Stimulated activated CD4-positive, alpha-beta T cell treated with anti-CD3 and anti-CD28 coated beads, Interleukin-4, amount 100 ng/mL, for 1 hour (primary cell): ENCODE data around the gene ANKRD66.
"Not testable (repeated sequence)": the region's sequence is repeated elsewhere in the genome, so short reads cannot be mapped to it uniquely, and the experiment has no call there.

Source experiments
- DNase-seq: peaks from one replicate; pipeline ENCODE4 v3.0.0-alpha.2; 2020

ANKRD66 gene

DNA sequence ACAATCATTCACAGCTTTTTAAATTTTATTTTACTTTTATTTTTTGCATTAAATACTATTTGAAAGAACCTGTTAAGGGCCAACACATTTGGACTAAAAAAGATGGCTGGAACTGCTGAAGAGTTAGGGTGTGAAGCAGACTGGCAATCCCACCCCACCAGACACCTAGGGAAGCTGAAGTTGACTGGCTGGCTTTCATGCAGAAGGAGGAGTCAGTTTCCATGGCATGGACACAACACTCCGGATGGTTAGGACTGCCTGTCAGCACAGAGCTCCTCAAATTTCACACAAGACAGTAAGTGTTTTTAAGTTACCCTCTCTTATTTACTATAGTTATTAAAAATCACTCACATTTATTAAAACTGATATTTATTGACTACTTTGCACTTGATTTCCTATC, at the start of gene ANKRD66:
Gene ANKRD66 (plus strand): TSS at position 238 of the 400 bp plus-strand sequence. CDS start 5,016 bp downstream, outside the sequence.
- DNase-seq = no peak

DNA sequence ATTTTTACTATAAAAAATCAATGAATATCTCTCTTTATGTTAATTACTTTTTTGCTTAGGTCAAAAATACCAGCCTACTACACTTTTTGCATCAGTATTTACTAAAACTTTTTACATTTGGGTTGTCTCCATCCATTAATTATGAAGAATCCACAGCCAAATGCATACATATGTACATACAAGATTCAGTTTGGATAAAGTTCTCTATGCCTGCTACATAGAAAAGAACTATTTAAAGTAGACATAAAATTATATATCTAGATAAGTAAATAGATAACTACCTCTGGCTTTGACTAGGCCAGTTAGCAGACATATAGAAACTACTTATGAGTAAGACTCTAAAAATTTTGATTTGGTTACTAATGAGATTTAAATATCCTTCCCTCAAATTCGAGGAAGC, 46.8 kb upstream of the ANKRD66 start:
- no peak for DNase-seq

DNA sequence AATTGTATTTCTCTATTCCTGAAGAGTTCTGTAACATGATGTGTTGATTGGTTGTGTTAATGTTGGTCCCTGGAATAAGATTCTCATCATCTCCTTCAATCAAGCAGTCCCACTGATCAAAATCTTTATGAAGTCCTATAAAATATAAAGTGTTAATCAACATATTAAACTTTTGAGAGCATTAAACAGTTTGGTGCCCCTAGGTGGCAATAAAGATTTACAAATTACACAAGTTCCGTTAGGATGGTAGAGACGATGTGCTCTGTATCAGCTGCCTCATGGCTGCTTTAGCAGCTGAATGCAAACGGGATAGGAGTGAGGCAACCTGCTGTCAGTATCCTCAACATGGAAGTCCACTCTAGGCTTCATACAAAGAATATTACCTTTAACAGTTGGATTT, 42.2 kb upstream of the ANKRD66 start:
- no peak for DNase-seq

DNA sequence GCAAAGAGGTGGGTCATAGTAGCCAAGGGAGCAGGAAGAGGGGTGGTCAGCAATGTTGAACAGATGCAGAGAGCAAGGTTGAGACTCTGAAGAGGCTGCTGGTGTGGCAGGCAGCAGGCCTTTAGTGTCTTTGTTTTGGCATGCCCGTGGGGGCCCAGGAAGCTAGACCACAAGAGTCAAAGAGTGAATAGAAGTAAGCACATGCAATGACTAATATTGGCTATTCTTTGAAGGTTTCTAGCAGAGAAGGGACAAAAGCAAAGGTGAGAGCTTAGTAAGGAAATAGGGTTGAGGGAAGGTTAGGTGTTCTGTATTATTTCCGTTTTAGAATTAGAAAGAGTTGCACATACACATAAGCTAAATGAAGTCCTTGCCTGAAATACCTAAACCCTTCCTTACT, 40.3 kb upstream of the ANKRD66 start:
- no peak for DNase-seq

DNA sequence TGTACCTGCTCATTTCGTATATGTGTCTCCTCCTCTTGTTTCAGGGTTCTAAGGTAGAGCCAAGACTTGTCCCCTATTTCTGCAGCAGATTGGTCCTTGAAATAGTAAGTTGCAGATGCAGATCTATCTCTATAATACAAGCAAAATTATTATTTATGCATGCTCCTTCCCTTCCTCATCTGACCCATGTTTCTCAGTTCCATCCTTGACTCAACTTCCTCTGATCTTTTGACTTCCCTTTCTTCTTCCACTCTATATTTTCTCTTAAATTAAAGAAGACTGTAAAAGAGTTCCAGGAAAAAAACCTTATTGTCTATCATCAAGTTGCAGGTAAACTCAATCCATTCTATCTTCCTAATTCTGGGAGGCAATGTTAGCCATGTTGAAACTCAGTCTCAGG, 35.2 kb upstream of the ANKRD66 start:
- no peak for DNase-seq

DNA sequence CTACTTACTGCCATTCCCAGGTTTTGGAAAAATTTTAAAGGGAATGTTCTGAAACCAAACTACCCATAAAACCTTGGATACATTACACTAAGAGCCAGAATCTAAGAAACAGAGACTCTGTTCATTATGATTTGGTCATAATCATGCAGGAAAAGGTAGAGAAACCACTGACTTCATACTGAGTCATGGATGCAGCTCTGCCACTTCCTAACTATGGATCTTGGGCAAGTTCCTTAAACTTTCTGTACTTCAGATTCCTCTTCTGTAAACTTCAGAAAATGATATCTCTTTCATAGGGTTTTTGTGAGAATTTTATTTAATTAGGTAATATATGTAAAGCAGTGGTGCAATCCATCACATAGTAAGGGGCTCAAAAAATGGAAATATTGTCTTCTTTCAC, 31.6 kb upstream of the ANKRD66 start:
- no peak for DNase-seq

DNA sequence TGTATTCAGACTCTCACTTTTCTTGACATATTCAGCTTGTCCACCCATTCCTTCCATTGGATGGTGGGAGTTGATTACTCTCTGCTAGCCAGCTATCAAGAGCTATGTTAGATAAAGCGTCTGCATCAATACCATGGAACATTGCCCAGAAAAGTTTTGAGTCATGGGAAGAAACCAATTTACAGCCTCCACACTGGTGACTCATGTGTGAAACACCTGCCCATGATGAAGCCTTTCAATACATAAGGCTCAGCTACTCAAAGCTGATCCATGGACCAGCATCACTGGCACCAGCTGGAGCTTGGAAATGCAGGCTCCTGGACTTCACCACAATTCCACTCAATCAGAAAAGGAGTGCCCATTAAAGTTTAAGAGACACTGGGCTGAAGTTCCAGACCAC, 27.6 kb upstream of the ANKRD66 start:
- DNase-seq = no peak

DNA sequence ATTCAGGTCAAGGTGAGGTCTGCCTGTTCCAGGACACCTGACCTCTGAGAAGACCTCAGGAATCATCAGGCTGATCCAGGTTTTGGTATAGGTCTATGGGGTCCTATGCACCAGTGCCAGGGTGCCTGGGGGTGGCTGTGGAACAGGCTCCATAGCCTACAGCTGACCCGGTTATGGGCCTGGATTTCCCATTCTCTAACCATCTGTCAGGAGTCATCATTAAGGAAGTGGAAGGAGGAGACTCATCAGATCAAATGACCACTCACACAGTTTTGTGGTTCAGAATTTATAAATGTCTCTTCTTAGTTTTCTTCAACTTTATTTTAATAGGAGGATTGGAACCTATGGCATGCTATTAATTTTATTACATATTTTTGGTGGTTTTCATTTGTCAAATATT, 26.3 kb upstream of the ANKRD66 start:
- no peak for DNase-seq

DNA sequence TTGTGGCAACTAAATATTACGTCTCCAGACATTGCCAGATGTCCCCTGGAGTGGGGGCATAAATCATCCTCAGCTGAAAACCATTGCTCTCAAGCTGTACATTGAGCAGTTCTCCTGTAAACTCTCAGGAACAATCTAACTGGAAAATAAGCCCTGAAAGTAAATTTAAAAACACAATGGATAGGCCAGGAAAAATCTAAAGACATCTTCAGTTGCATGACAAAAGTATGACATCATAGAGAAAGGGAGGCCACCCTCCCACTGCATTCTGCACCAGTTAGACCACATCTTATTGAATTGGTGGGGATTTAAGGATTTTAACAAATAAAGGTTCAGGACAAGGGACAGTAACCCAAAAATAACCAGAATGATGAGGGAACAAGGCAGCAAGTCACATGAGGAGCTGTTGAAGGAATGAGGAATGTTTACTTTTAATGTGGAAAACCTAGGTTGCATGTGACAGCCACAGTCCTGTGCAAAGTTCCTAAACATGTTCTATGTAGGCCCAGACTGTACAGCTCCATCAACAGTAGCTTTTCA, 16.9 kb upstream of the ANKRD66 start:
- no peak for DNase-seq

DNA sequence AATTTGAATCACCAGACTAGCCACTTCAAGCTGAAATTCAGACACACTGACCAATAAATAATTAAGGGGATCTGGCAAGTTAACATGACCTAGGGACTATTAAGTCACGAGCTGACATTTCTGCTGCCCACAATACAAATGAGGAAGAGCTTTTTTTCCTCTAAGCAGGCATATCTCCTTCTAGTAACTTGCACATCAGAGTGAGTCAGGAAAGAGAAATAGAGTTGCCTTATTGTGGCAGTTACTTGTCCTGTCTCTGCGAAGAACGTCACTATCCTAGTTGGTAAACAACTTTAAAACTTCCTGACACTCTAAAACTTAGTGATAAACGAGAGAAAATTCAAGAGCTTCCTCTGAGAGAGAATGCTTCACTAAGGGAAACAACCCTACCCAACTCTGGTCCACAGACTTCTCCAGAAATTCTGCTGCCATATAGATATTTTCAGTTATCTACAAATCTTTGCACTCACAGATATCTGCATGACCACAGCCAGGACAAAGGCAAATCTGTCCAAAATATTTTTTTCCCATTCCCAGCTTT, 15.7 kb upstream of the ANKRD66 start:
- no peak for DNase-seq

DNA sequence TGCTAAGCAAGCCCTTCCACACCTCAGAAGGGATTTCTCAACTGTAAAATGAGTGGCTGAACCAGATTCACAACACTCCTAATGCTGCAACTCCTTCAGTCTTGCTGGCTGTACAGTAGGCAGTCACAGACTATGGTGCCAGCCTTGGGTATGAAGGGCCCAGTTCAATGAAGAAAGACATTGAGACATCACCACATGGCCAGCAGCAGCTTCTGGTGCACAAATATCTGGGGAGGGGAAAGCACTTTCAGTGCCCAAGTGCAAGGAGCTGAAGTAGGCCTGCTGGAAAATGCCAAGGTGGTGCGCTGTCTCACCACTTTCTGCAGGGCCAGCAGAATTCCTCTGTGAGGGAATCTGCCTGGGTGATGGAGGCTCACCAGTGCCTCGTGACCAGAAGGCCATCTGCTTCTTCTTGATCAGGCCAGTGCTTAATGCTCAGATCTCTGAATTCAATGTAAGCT, 13.4 kb upstream of the ANKRD66 start:
- no peak for DNase-seq

DNA sequence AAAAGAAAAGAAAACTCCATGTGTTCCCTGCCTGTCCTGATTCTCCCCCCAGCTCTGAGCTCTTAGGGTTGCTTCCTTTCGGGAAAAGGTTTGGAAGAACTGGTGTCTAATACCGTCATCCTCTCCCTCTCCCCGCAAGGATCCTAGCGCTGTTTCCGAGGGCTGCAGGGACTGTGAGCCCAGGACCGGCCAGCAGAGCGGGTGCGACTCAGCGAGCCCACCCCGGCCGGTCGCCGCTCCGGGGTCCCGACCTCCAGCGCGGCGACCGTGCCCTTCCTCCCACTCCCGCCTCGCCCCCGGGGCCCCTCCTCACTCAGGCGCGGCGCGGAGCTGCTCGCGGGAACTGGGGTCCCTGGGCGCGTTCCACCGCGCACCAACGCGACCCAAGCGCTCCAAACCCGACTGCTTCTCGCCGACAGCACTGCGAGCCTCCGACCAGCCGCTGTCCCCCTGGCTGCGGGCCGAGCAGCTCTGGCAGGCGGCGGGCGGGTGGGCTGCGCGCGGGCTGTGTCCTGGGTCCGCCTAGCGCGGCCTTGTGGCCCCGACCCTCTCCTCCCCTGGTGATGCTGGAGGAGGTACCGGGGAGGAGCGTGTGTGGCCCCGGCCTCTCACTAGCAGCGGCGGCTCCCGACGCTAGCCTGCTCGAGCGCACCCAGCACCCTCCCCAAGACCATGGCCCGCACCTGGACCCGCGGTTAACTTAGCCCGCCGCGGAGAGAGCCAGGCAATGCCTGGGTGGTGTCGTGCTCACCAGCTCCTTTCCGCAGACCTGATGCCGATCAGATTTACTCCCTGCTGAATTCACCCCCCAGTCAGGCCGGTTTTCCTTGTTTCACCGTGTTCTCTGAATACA, 11.6 kb upstream of the ANKRD66 start, which contains the start of gene PLA2G7:
Gene PLA2G7 (minus strand): TSS at position 509 of the 853 bp plus-strand sequence. CDS start 12,484 bp downstream, outside the sequence.
- DNase-seq = no peak

DNA sequence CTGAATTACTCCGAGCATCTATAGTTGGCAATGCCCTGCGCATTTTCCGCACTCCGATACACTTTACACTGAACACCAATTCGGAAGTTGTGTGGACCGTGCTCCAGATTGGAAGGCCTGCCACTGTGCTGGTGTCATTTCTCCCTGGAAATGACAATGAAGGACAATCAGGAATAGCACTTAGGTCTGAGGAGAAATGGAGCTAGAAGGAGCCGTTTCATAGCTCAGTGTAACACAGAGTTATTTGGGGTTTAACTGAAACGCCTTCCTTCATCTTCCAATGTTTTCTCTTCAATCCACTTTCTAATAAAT, 11.1 kb upstream of the ANKRD66 start:
- DNase-seq = no peak

DNA sequence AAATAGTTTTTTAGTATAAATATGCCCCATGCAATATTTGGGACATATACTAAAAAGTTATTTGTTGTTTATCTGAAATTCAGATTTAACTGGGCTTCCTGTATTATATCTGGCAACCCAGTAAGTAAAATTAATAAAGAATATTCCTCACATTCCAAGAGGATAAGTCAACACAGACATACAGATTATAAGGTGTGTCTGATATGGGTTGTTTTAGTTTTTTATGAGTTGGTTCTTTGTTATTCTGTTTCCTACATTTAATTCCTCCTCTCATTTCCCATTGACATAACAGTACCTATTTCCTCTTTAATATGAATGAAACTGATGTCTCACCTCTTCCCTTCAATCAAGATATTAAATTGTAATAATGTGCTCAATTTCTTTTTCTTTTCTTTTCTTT, 9.8 kb upstream of the ANKRD66 start:
- no peak for DNase-seq

DNA sequence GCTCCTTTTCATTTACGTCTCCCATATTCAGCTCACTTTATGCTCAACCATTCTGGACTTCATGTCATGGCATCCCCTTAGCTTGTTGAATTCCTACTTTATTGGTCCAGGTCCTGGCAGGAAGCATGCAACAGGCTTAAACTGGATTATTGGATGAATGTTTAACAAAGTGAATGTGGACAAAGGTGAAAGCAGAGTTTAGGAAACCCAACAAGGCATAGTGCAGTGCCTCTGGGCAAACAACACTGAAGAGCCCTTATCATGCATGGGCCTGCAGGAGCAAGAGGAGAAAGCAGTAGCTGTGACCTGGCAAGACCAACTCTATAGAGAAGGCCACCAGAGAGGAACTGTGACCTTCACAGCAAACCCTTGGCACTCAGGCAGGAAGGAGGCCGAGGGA, 5.3 kb upstream of the ANKRD66 start:
- DNase-seq = no peak

DNA sequence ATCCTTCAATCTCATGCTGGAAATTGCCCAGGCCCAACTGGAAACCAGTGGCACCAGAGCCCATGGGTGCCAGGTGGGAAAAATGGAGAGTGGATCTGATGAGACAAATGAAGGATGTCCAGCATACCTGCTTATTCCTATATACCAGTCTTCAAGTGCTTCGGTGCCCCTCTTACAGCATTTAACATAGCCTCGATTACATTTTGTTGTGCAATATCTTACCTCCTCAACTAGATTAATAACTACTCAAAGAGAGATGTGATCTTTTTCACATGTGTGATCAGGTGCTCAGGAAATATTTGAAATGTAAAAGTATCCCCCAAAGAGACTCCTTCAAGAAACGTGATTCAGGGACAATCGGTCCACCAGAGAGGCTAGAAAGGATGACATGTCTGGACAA, 4.8 kb upstream of the ANKRD66 start:
- DNase-seq = no peak

DNA sequence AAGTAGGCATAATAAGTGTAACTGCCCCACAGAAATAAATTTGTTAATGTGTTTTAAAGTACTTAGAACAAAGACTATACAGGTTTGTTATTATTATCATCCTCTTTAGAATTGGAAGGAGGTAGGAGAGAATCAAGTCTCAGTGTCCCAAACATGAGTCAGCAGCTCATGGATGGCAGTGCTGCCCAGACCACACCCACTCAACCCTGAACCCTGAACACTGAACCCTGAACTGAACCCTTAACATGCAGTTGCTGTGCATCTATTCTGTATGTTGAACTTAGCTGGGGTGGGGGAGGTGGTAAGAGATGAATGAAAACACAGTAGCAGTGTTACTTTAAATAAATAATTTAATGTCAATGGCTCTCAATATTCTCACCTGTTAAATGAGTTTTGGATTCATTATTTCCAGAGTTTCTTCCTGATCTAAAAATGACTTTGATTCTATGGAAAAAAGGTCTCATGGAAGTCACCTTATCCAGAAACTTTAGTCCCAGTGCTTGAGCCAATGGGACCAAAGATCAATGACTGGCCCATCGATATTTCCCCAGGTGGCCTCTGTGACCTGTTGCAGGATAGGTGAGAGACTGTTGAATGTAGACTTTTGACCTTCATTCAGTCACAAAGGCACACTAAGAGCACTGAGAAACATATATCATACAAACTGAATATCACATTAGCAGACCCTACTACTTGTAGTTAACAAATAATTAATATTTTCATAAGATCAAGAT, 3.1 kb upstream of the ANKRD66 start:
- DNase-seq = no peak

DNA sequence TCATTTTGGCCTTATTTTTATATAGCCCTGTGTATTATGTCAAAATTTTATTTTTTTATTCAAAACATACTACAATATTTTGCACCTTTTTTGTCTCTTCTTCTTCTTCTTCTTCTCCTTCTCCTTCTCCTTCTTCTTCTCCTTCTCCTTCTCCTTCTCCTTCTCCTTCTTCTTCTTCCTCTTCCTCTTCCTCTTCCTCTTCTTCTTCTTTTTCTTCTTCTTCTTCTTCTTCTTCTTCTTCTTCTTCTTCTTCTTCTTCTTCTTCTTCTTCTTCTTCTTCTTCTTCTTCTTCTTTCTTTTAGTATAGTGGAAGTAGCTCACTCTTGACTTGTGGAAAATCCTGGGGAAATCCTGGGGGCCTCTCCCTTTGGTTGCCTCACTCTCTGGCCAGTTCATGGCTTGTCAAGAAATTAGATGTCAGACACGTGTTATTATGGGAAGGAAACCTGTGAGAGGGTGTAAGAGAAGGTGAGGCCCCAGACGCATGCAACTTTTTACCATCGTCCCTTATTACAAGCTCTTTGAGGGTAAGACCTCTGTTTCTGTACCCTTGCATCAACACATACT, 2.5 kb upstream of the ANKRD66 start:
- not testable (repeated sequence) for DNase-seq

DNA sequence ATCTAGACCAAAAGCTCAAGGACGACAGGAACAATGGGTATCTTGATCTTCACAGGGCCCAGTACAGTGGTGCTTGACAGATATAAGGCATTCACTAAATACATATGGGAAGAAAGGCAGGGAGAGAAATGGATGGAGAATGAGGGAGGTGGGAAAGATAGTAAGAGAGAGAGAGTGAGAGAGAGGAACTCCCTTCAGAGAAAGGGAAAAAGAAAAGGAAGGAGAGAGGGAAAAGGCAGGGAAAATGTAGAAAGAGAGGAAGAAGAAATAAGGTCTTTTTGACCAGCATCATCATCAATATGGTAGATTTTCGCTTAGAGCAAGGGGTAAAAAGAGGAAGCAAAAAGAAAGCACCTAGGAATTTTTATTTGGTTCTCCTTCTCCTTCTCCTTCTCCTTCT, 760 bp upstream of the ANKRD66 start:
- no peak for DNase-seq

DNA sequence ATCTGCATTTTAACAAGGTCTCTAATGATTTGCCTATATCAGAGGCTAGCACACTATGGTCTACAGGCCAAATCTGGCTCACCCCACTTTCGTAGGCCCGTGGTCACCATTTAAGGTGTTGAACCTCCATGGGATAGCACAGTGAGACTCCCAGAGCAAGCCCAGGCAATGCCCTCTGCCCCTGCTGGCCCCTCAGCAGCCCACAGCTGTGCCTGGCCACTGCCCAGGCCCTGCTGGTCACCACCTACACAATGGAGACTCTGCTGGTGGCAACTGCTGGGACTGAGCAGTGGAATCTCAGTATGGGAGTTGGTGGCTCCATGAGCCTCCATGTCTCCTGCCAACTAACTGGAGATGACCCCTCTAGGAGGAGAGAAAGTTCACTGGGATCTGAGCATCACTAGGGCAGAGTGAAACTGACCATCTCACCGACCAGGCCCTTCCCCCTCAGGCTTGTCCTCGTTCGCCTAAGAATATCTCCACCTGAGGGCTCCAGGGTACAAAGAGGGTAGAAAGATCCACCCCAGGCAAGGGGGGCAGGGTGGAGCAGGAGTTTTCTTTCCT, 2.3 kb downstream of the ANKRD66 start:
- no peak for DNase-seq

DNA sequence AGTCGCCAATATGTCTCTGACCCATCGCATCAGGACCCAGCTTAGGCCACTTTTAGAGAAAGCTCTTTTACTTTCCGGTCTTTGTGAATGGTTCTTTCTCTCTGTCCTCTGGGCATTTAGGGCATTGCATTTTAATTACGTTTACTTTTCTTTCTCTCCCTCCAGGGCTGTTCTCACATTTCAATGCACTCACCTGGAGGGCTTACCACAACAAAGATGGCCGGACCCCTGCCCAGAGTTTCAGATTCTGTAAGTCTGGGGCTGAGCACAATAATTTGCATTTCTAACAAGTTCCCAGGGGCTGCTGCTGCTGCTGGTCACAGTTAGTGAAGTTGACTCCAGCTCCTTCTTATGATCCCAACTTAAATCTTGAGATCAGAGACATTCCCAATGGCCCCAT, 3.0 kb downstream of the ANKRD66 start:
- no peak for DNase-seq

DNA sequence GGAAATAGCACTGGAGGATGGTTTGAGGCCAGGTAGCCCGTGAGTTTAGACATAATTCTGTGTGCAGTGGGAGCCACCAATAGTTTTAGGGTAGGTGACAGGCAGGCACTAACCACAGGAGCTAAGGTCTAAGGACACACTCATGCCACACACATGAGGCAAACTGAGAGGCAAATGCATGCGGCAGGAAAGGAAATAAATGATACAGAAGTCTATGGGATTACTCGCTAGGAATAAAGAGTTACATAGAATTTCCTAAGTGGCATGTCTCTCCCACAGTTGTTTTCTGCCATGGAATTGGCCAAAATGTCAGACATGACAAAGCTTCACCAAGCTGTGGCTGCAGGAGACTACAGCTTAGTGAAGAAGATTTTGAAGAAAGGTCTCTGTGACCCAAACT, 4.9 kb downstream of the ANKRD66 start:
- no peak for DNase-seq

DNA sequence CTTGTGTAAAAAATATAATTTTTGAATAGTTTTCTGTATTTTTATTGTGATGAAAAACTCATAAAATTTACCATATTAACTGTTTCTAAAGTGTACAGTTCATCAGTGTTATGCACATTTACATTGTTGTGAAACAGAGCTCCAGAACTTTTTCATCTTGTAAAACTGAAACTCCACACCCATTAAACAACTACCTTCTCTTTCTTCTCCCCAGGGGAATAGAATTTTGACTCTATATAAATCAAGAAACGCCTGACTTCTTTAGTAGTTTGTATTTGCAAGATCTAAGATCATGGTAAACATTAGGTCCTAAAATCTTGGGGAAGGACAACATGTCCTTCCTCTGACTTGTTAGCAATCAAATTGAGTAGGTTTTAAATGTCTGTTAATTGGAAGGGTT, 9.1 kb downstream of the ANKRD66 start:
- DNase-seq = no peak
